Measurements from ENCODE around the gene UCP2. TPM values are rescaled to one million over a fixed set of nuclear protein-coding genes. Genes with fewer than 3 reads are reported as not detected.

Gene UCP2
- total and polyA plus RNA-seq, 7 donors = 11.8 to 99.5 (median 74.5) TPM

GRCh38 chr11:73962101-73962705 lies 20.4 kb downstream of the UCP2 start:
- DNase-seq (peak in 1 of 2 donors; percentile 4), ATAC-seq (no peak)
- H3K27me3 ChIP-seq (ENCODE audit: insufficient read depth in 3 of 3, low read length in 2 of 3) = no peaks in the 10 kb centered on the region
- intact Hi-C loops (cut with DNase I) = no loop called here
- no peaks in the 10 kb centered on the region for H3K36me3 ChIP-seq (ENCODE audit: insufficient read depth in 1 of 2, low read depth in 1 of 2)
- H3K4me1 ChIP-seq = peaks cover 7% of the 10 kb centered on the region
- H3K9me3 ChIP-seq = no peaks in the 10 kb centered on the region
- no peak overlapping the region for H3K4me3 ChIP-seq
- TF ChIP-seq, protein P1, sequence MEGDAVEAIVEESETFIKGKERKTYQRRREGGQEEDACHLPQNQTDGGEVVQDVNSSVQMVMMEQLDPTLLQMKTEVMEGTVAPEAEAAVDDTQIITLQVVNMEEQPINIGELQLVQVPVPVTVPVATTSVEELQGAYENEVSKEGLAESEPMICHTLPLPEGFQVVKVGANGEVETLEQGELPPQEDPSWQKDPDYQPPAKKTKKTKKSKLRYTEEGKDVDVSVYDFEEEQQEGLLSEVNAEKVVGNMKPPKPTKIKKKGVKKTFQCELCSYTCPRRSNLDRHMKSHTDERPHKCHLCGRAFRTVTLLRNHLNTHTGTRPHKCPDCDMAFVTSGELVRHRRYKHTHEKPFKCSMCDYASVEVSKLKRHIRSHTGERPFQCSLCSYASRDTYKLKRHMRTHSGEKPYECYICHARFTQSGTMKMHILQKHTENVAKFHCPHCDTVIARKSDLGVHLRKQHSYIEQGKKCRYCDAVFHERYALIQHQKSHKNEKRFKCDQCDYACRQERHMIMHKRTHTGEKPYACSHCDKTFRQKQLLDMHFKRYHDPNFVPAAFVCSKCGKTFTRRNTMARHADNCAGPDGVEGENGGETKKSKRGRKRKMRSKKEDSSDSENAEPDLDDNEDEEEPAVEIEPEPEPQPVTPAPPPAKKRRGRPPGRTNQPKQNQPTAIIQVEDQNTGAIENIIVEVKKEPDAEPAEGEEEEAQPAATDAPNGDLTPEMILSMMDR (IDR thresholded peaks at IDR 0.05) = no peak
- 63 to 81% (median 78%) methylated on average over 7 of the region's 7 CpGs for WGBS, 3 donors
- H3K27ac ChIP-seq = no peak overlapping the region

- TF ChIP-seq, protein P1 (IDR thresholded peaks at IDR 0.05) = no peak
- no peaks in the 10 kb centered on the region for H3K9me3 ChIP-seq
- H3K4me3 ChIP-seq = no peak overlapping the region
- ATAC-seq (no peak), DNase-seq (peak in 1 of 2 donors; percentile 6)
- intact Hi-C loops (cut with DNase I) = no loop called here
- no peaks in the 10 kb centered on the region for H3K36me3 ChIP-seq (ENCODE audit: insufficient read depth in 1 of 2, low read depth in 1 of 2)
- no peaks in the 10 kb centered on the region for H3K27me3 ChIP-seq (ENCODE audit: insufficient read depth in 3 of 3, low read length in 2 of 3)
- H3K4me1 ChIP-seq = peaks cover 7% of the 10 kb centered on the region
- 55 to 64% (median 58%) methylated on average over 4 of the region's 4 CpGs for WGBS, 3 donors
- H3K27ac ChIP-seq = no peak overlapping the region
These were observed 21.3 kb downstream of the UCP2 start for GRCh38 chr11:73961321-73961720.

GRCh38 chr11:73958521-73959141 lies 24.0 kb downstream of the UCP2 start:
- intact Hi-C loops (cut with DNase I) = no loop called here
- H3K36me3 ChIP-seq (ENCODE audit: insufficient read depth in 1 of 2, low read depth in 1 of 2) = no peaks in the 10 kb centered on the region
- peaks cover 1% of the 10 kb centered on the region for H3K4me1 ChIP-seq
- 75 to 77% (median 77%) methylated on average over 18 of the region's 18 CpGs for WGBS, 3 donors
- TF ChIP-seq, protein P1 (IDR thresholded peaks at IDR 0.05) = no peak
- H3K9me3 ChIP-seq = no peaks in the 10 kb centered on the region
- no peak overlapping the region for H3K4me3 ChIP-seq
- H3K27me3 ChIP-seq (ENCODE audit: insufficient read depth in 3 of 3, low read length in 2 of 3) = no peaks in the 10 kb centered on the region
- DNase-seq = peak in 1 of 2 donors; percentile 25
- H3K27ac ChIP-seq = no peak overlapping the region
- no peak for ATAC-seq

- Histone ChIP-seq H3K27me3 (ENCODE audit: insufficient read depth in 3 of 3, low read length in 2 of 3) (no peaks in the 10 kb centered on the region), H3K4me1 (no peaks in the 10 kb centered on the region), H3K36me3 (ENCODE audit: insufficient read depth in 1 of 2, low read depth in 1 of 2) (no peaks in the 10 kb centered on the region), H3K9me3 (no peaks in the 10 kb centered on the region), H3K27ac (no peak overlapping the region), H3K4me3 (no peak overlapping the region)
- intact Hi-C loops (cut with DNase I) = no loop called here
- ATAC-seq = peak in 1 of 4 donors; percentile 19
- TF ChIP-seq, protein P1 (IDR thresholded peaks at IDR 0.05) = no peak
- WGBS, 3 donors = 63 to 68% (median 63%) methylated on average over 23 to 25 of the region's 25 CpGs
- peak in 1 of 2 donors; percentile 52 for DNase-seq
These were observed 24.8 kb downstream of the UCP2 start for GRCh38 chr11:73957654-73958361.
